Measurements from ENCODE around the gene XBP1. TPM values are rescaled to one million over a fixed set of nuclear protein-coding genes. Genes with fewer than 3 reads are reported as not detected.

Gene XBP1
- total RNA-seq, 4 donors from 2014 or later: 66.0 to 403 (median 115) TPM

- in situ Hi-C loops (cut with MboI; ENCODE audit: low sequenced_read_pairs in 4 of 4): no loop called here
- no peak for DNase-seq
- Histone ChIP-seq H3K27me3 (no peaks in the 10 kb centered on the region), H3K27ac (no peak overlapping the region), H3K4me1 (no peaks in the 10 kb centered on the region), H3K36me3 (peaks cover 0 to 46% of the 10 kb centered on the region in 2 donors), H3K4me3 (no peak overlapping the region), H3K9me3 (no peaks in the 10 kb centered on the region)
- intact Hi-C loops (cut with DNase I; ENCODE audit: low total_unique reads): no loop called here
- TF ChIP-seq CTCF (IDR thresholded peaks at IDR 0.05 in 4 of 5, conservative IDR thresholded peaks at IDR 0.05 in 1 of 5) (no peak), POLR2A (IDR thresholded peaks at IDR 0.05) (no peak)
- ATAC-seq: no peak
These were observed 11.8 kb downstream of the XBP1 start for GRCh38 chr22:28788601-28789000.

GRCh38 chr22:28783786-28784671 lies 16.3 kb downstream of the XBP1 start:
- no peak for ATAC-seq
- H3K27ac ChIP-seq: no peak overlapping the region
- H3K36me3 ChIP-seq: peaks cover 0 to 59% of the 10 kb centered on the region in 2 donors
- in situ Hi-C loops (cut with MboI; ENCODE audit: low sequenced_read_pairs in 4 of 4): no loop called here
- TF ChIP-seq CTCF (IDR thresholded peaks at IDR 0.05 in 4 of 5, conservative IDR thresholded peaks at IDR 0.05 in 1 of 5): no peak
- TF ChIP-seq POLR2A (IDR thresholded peaks at IDR 0.05): no peak
- no peaks in the 10 kb centered on the region for H3K27me3 ChIP-seq
- H3K9me3 ChIP-seq: no peaks in the 10 kb centered on the region
- H3K4me3 ChIP-seq: no peak overlapping the region
- intact Hi-C loops (cut with DNase I; ENCODE audit: low total_unique reads): no loop called here
- H3K4me1 ChIP-seq: peaks cover 12 to 16% of the 10 kb centered on the region in 2 donors
- no peak for DNase-seq

GRCh38 chr22:28780296-28780695 lies 20.1 kb downstream of the XBP1 start:
- Histone ChIP-seq H3K4me1 (peaks cover 16 to 17% of the 10 kb centered on the region in 2 donors), H3K27me3 (no peaks in the 10 kb centered on the region), H3K27ac (peak overlapping the region in 1 of 4 donors; percentile 67), H3K9me3 (no peaks in the 10 kb centered on the region), H3K4me3 (no peak overlapping the region), H3K36me3 (peaks cover 0 to 53% of the 10 kb centered on the region in 2 donors)
- in situ Hi-C loops (cut with MboI; ENCODE audit: low sequenced_read_pairs in 4 of 4): no loop called here
- intact Hi-C loops (cut with DNase I; ENCODE audit: low total_unique reads): no loop called here
- no peak for TF ChIP-seq CTCF (IDR thresholded peaks at IDR 0.05 in 4 of 5, conservative IDR thresholded peaks at IDR 0.05 in 1 of 5)
- TF ChIP-seq POLR2A (IDR thresholded peaks at IDR 0.05): no peak
- ATAC-seq (no peak), DNase-seq (no peak)

GRCh38 chr22:28779833-28780232 lies 20.5 kb downstream of the XBP1 start:
- intact Hi-C loops (cut with DNase I; ENCODE audit: low total_unique reads) (no loop called here), in situ Hi-C loops (cut with MboI; ENCODE audit: low sequenced_read_pairs in 4 of 4) (no loop called here)
- H3K27me3 ChIP-seq: no peaks in the 10 kb centered on the region
- peaks cover 17 to 18% of the 10 kb centered on the region in 2 donors for H3K4me1 ChIP-seq
- no peak overlapping the region for H3K4me3 ChIP-seq
- H3K9me3 ChIP-seq: no peaks in the 10 kb centered on the region
- no peak for ATAC-seq
- peak overlapping the region in 3 of 4 donors; percentile 28 to 67 (median 59) for H3K27ac ChIP-seq
- peaks cover 0 to 53% of the 10 kb centered on the region in 2 donors for H3K36me3 ChIP-seq
- no peak for DNase-seq
- TF ChIP-seq CTCF (IDR thresholded peaks at IDR 0.05 in 4 of 5, conservative IDR thresholded peaks at IDR 0.05 in 1 of 5): no peak
- TF ChIP-seq POLR2A (IDR thresholded peaks at IDR 0.05): no peak

Data from gastrocnemius medialis (tissue), 4 donors.